K562 (cell line): ENCODE measurements around the gene FBXO4. TPM values are rescaled to one million over a fixed set of nuclear protein-coding genes. Genes with fewer than 3 reads are reported as not detected.

Experiments used
- ATAC-seq: fragments of 200-7000 bp; cut with Tn5 transposase; 3 replicates; pipeline ENCODE4 v1.9.1; 2020; ENCODE audit warnings: moderate library complexity
- BruUV-seq: library from RNA; stranded (reverse); fragments of 400-500 nt; replicated peaks from 2 replicates; lab custom pipeline; 2021; lab: Mats Ljungman, UMichigan
- CTCF ChIA-PET: fragments of 300-600 bp; formaldehyde crosslinking; extraction: SDS; loops from one replicate; lab custom pipeline; 2021; ENCODE audit warnings: low intra/inter-chr PET ratio; lab: Yijun Ruan, JAX
- POLR2A ChIA-PET: fragments of 300-600, 350-650 bp; sonication (Branson Sonifier 250); formaldehyde crosslinking; extraction: SDS; loops from one replicate; lab custom pipeline; 2021; ENCODE audit warnings: antibody characterized with exemption, inconsistent platforms; lab: Yijun Ruan, JAX
- DNase-seq, 4 experiments: peaks; one replicate each; pipeline versions ENCODE4 v3.0.0 to v3.0.0-alpha.2; 2011 to 2018; ENCODE audit warnings: low spot score in 3 of 4, mixed read lengths in 3 of 4; ENCODE audit errors: extremely low read depth in 1 of 4
- FAIRE-seq: peaks from 2 replicates; lab custom pipeline; 2011; peaks lifted over from hg19 to GRCh38; lab: Jason Lieb, UNC
- H2AFZ ChIP-seq: 2 replicates; pipeline ENCODE4 v1.6.0; 2011; ENCODE audit warnings: low read depth, low read length, control low read depth, inconsistent platforms
- H3K27ac ChIP-seq: fragments of 200-600 bp; 3 replicates; pipeline ENCODE4 v1.8.0; 2011; ENCODE audit warnings: low read depth, mild to moderate bottlenecking, control low read depth, inconsistent platforms, low read length, moderate library complexity, mixed read lengths; ENCODE audit errors: extremely low read depth
- H3K27me3 ChIP-seq, 2 experiments: fragments of 300-600 bp in 1 of 2; 2 replicates in 1 of 2; 3 replicates in 1 of 2; pipeline versions ENCODE4 v1.6.0 to v1.8.0; 2011; ENCODE audit warnings: inconsistent platforms in 2 of 2, low read length in 2 of 2, mild to moderate bottlenecking in 1 of 2, mixed read lengths in 1 of 2, moderate library complexity in 1 of 2; ENCODE audit not compliant: control insufficient read depth in 2 of 2, insufficient read depth in 2 of 2
- H3K36me3 ChIP-seq: fragments of 300-600 bp; 3 replicates; pipeline ENCODE4 v1.8.0; 2011; ENCODE audit warnings: mild to moderate bottlenecking, low read length, inconsistent platforms; ENCODE audit not compliant: control insufficient read depth, insufficient read depth
- H3K4me1 ChIP-seq, 2 experiments: fragments of 200-600 bp in 1 of 2; replicated peaks in 1 of 2; 2 replicates in 1 of 2; 3 replicates in 1 of 2; pipeline versions ENCODE4 v1.5.1 to v1.8.0; 2011; ENCODE audit warnings: inconsistent platforms in 2 of 2, low read length in 2 of 2, mild to moderate bottlenecking in 1 of 2, mixed read lengths in 1 of 2, moderate library complexity in 1 of 2; ENCODE audit not compliant: control insufficient read depth in 2 of 2, insufficient read depth in 2 of 2
- H3K4me2 ChIP-seq: 2 replicates; pipeline ENCODE4 v1.6.1; 2011; ENCODE audit warnings: low read length, control low read depth, inconsistent platforms, mixed read lengths; ENCODE audit not compliant: insufficient read depth
- H3K4me3 ChIP-seq: fragments of 200-600 bp; sonication (generic), shearing (Covaris generic); 2 replicates; pipeline ENCODE4 v1.5.1; 2016; ENCODE audit warnings: control low read depth, inconsistent platforms
- H3K79me2 ChIP-seq: fragments of 200-600 bp; 3 replicates; pipeline ENCODE4 v1.8.0; 2011; ENCODE audit warnings: low read length, inconsistent platforms; ENCODE audit not compliant: control insufficient read depth, insufficient read depth
- H3K9ac ChIP-seq, 2 experiments: 2 replicates each; pipeline versions ENCODE4 v1.6.0 to v1.6.1; 2011; ENCODE audit warnings: low read depth in 2 of 2, low read length in 2 of 2, control low read depth in 1 of 2, inconsistent platforms in 1 of 2, mild to moderate bottlenecking in 1 of 2, mixed read lengths in 1 of 2; ENCODE audit not compliant: insufficient read depth in 1 of 2
- H3K9me1 ChIP-seq: one replicate; pipeline ENCODE4 v1.6.0; 2011; ENCODE audit warnings: inconsistent platforms, mild to moderate bottlenecking, low read length, moderate library complexity; ENCODE audit not compliant: control insufficient read depth, insufficient read depth
- H3K9me3 ChIP-seq: replicated peaks from 2 replicates; pipeline ENCODE4 v1.5.1; 2011; ENCODE audit warnings: low read depth, low read length, inconsistent platforms; ENCODE audit not compliant: control insufficient read depth, insufficient read depth
- H4K20me1 ChIP-seq: replicated peaks from 2 replicates; pipeline ENCODE4 v1.6.1; 2011; ENCODE audit warnings: low read length, inconsistent platforms, mixed read lengths; ENCODE audit not compliant: control insufficient read depth, insufficient read depth
- ELF1 ChIP-seq: fragments of 200-800 bp; sonication (Bioruptor generic); IDR thresholded peaks from 2 replicates; pipeline ENCODE4 v1.6.1; 2016; ENCODE audit warnings: missing genetic modification characterization, missing compliant biosample characterization
- FIP1L1 ChIP-seq: fragments of 200-400 bp; formaldehyde crosslinking; IDR thresholded peaks from 2 replicates; pipeline ENCODE4 v1.6.1; 2018; ENCODE audit warnings: mild to moderate bottlenecking, low read depth, low read length; ENCODE audit not compliant: poor library complexity, severe bottlenecking
- GTF2B ChIP-seq: IDR thresholded peaks from 2 replicates; pipeline ENCODE4 v1.6.1; 2011; ENCODE audit not compliant: insufficient read length; ENCODE audit errors: extremely low read depth
- HINFP ChIP-seq: fragments of 450-650 bp; conservative IDR thresholded peaks from 2 replicates; pipeline ENCODE4 v1.6.1; 2016; ENCODE audit warnings: missing genetic modification characterization, low read depth, mild to moderate bottlenecking, control low read depth, missing compliant biosample characterization
- KLF16 ChIP-seq: IDR thresholded peaks from 2 replicates; pipeline ENCODE4 v1.6.1; 2016; ENCODE audit warnings: antibody characterized with exemption
- KLF6 ChIP-seq: fragments of 250-450 bp; sonication (Bioruptor Pico); IDR thresholded peaks from 2 replicates; pipeline ENCODE4 v1.4.0; 2020; ENCODE audit warnings: mild to moderate bottlenecking, moderate library complexity, borderline replicate concordance
- MEIS2 ChIP-seq: fragments of 450-650 bp; IDR thresholded peaks from 2 replicates; pipeline ENCODE4 v1.6.1; 2014; ENCODE audit warnings: mild to moderate bottlenecking; ENCODE audit not compliant: partially characterized antibody
- NRF1 ChIP-seq, 2 experiments: fragments of 450-650 bp; IDR thresholded peaks in 1 of 2; conservative IDR thresholded peaks in 1 of 2; 2 replicates each; pipeline ENCODE4 v1.6.1; 2014; ENCODE audit warnings: mild to moderate bottlenecking in 2 of 2
- SLC30A9 ChIP-seq: fragments of 250-450 bp; sonication (Bioruptor Pico); IDR thresholded peaks from 2 replicates; pipeline ENCODE4 v1.8.0; 2022; ENCODE audit warnings: mild to moderate bottlenecking, moderate library complexity
- TOE1 ChIP-seq, 2 experiments: fragments of 450-650 bp in 1 of 2; sonication (generic) in 1 of 2; formaldehyde crosslinking in 1 of 2; IDR thresholded peaks; 2 replicates each; pipeline versions ENCODE4 v1.7.1 to v1.8.0; 2016 to 2022; ENCODE audit warnings: borderline replicate concordance in 2 of 2, mild to moderate bottlenecking in 2 of 2, antibody characterized with exemption in 1 of 2, inconsistent platforms in 1 of 2, low read depth in 1 of 2, missing genetic modification reagents in 1 of 2, moderate library complexity in 1 of 2
- ZNF699 ChIP-seq: fragments of 250-450 bp; sonication (Bioruptor Pico); IDR thresholded peaks from 2 replicates; pipeline ENCODE4 v1.8.0; 2021; ENCODE audit warnings: mild to moderate bottlenecking, moderate library complexity; ENCODE audit not compliant: insufficient replicate concordance
- WGBS: fragments of 100-300 bp; shearing (Covaris generic); methylation state at CpG from one replicate; pipeline ENCODE4 v1.1.6; 2016; ENCODE audit warnings: low coverage, mixed read lengths; ENCODE audit not compliant: insufficient coverage; ENCODE audit errors: missing lambda C conversion rate; 5-methylcytosine and 5-hydroxymethylcytosine counted together
- in situ Hi-C: fragments of 300-500 bp; cut with MboI; formaldehyde crosslinking; loops from 4 replicates; pipeline ENCODE4 v1.15.0; 2018; ENCODE audit warnings: inconsistent platforms, mixed read lengths
- intact Hi-C: fragments of 100-400 bp; cut with micrococcal nuclease; formaldehyde crosslinking; loops from 2 replicates; pipeline ENCODE4 v1.14.2; 2022
- polyA plus RNA-seq, 8 experiments: library from polyadenylated mRNA; depleted of rRNA in 4 of 8; stranded (reverse) in 5 of 8; unstranded in 3 of 8; fragments of >200 nt; fragmentation: Nextera tagmentation in 2 of 8; fragmentation: Illumina TruSeq in 1 of 8; extraction: Ambion mirVana in 2 of 8; extraction: Trizol in 1 of 8; gene quantifications; 2 replicates each; pipeline versions ENCODE4 v1.2.1 to v1.2.3, GENCODE V29; 2011 to 2014; ENCODE audit warnings: inconsistent platforms in 1 of 8, missing spikeins in 1 of 8
- total RNA-seq, 7 experiments: library from RNA; depleted of rRNA in 6 of 7; stranded (reverse); fragments of >200 nt in 6 of 7; fragmentation: Illumina TruSeq in 2 of 7; extraction: Trizol in 2 of 7; gene quantifications; 2 replicates each; pipeline versions ENCODE4 v1.2.1 to v1.2.3, GENCODE V29; 2011 to 2021; ENCODE audit warnings: low replicate concordance in 1 of 7
- TF ChIP-seq, protein P1 (sequence below): sonication (generic); formaldehyde crosslinking; IDR thresholded peaks from 2 replicates; pipeline ENCODE4 v1.8.1; 2023; ENCODE audit warnings: mild to moderate bottlenecking, missing genetic modification reagents
- TF ChIP-seq, protein P2 (sequence below): fragments of 250-450 bp; sonication (Bioruptor Pico); IDR thresholded peaks from 2 replicates; pipeline ENCODE4 v1.4.0; 2020; ENCODE audit warnings: borderline replicate concordance

Gene FBXO4
- total and polyA plus RNA-seq, 9 of the 15 experiments (the other 6 are each of a cell fraction or from before 2014, with no cell fraction given), result 5.9 to 33.4 (median 19.6) TPM

- TF ChIP-seq GTF2B (no peak), FIP1L1 (no peak), KLF16 (no peak), SLC30A9 (no peak), ZNF699 (no peak), NRF1 (conservative IDR thresholded peaks at IDR 0.05 in 1 of 2, IDR thresholded peaks at IDR 0.05 in 1 of 2) (no peak)
- TF ChIP-seq, all 486 proteins: peak for 4
These were observed 31.8 kb upstream of the FBXO4 start (continued) for GRCh38 chr5:41893074-41893851.

DNA sequence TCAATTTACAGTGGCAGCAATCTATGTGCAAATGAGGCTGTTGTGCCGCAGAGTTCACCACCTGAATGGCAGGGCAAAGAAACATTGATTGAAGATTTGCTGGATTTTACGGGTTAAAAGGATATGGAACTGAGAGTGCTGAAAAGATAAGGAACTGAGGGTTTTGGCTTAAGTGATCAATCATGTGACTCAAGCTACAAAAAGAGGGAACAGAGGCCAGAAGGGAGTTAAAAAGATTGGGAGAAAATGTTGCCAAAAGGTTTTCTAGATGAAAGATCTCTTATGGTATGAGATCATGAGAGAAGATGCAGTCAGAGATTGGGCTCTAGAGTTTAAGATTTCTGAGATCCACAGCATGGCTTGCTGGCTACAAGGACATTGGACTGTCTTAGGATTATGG, 28.9 kb upstream of the FBXO4 start:
- 8% methylated on average over 2 of the region's 2 CpGs for WGBS
- Histone ChIP-seq H3K9me3 (no peaks in the 10 kb centered on the region), H3K79me2 (no peaks in the 10 kb centered on the region), H2AFZ (no peak overlapping the region), H3K4me2 (no peak overlapping the region), H3K9me1 (no peaks in the 10 kb centered on the region), H4K20me1 (no peaks in the 10 kb centered on the region), H3K9ac (no peak overlapping the region), H3K27ac (no peak overlapping the region), H3K27me3 (no peaks in the 10 kb centered on the region), H3K4me3 (no peak overlapping the region), H3K36me3 (no peaks in the 10 kb centered on the region), H3K4me1 (peaks cover 1 to 2% of the 10 kb centered on the region in 2 experiments; a peak in 3 of 5 replicates)
- intact Hi-C loops (no loop called here), in situ Hi-C loops (no loop called here)
- ChIA-PET CTCF (no interaction called here), POLR2A (interaction anchor here (1.0 kb wide), 1 partner anchor 30 kb away, joined by 3 read pairs; no protein-coding TSS in a partner anchor)
- ATAC-seq (no peak), DNase-seq (no peak), FAIRE-seq (no peak)
- no TSS peak for BruUV-seq
- TF ChIP-seq, protein P1, sequence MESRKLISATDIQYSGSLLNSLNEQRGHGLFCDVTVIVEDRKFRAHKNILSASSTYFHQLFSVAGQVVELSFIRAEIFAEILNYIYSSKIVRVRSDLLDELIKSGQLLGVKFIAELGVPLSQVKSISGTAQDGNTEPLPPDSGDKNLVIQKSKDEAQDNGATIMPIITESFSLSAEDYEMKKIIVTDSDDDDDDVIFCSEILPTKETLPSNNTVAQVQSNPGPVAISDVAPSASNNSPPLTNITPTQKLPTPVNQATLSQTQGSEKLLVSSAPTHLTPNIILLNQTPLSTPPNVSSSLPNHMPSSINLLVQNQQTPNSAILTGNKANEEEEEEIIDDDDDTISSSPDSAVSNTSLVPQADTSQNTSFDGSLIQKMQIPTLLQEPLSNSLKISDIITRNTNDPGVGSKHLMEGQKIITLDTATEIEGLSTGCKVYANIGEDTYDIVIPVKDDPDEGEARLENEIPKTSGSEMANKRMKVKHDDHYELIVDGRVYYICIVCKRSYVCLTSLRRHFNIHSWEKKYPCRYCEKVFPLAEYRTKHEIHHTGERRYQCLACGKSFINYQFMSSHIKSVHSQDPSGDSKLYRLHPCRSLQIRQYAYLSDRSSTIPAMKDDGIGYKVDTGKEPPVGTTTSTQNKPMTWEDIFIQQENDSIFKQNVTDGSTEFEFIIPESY, result no peak
- no peak for TF ChIP-seq ELF1 (tag)
- peak; percentile 49 for TF ChIP-seq MEIS2
- TF ChIP-seq KLF6 (CRISPR knock-in tag), result no peak
- TF ChIP-seq, protein P2, sequence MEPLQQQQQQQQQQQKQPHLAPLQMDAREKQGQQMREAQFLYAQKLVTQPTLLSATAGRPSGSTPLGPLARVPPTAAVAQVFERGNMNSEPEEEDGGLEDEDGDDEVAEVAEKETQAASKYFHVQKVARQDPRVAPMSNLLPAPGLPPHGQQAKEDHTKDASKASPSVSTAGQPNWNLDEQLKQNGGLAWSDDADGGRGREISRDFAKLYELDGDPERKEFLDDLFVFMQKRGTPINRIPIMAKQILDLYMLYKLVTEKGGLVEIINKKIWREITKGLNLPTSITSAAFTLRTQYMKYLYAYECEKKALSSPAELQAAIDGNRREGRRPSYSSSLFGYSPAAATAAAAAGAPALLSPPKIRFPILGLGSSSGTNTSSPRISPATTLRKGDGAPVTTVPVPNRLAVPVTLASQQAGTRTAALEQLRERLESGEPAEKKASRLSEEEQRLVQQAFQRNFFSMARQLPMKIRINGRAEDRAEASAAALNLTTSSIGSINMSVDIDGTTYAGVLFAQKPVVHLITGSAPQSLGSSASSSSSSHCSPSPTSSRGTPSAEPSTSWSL (CRISPR knock-in tag), result no peak
- TF ChIP-seq HINFP (tag), result no peak
- TF ChIP-seq TOE1 (IDR thresholded peaks at IDR 0.05; ENCODE audit: borderline replicate concordance), result 0 out of 2 replicates have a peak, but pooled peaks have one; percentile 42
- TF ChIP-seq TOE1 (CRISPR knock-in tag; IDR thresholded peaks at IDR 0.05; ENCODE audit: borderline replicate concordance, low read depth), result no peak
